Measurements from ENCODE around the gene CTU1. TPM values are rescaled to one million over a fixed set of nuclear protein-coding genes. Genes with fewer than 3 reads are reported as not detected.

The CTU1 gene
- total RNA-seq, 2 experiments from 2014 or later, result 1.4 to 1.6 TPM

DNA sequence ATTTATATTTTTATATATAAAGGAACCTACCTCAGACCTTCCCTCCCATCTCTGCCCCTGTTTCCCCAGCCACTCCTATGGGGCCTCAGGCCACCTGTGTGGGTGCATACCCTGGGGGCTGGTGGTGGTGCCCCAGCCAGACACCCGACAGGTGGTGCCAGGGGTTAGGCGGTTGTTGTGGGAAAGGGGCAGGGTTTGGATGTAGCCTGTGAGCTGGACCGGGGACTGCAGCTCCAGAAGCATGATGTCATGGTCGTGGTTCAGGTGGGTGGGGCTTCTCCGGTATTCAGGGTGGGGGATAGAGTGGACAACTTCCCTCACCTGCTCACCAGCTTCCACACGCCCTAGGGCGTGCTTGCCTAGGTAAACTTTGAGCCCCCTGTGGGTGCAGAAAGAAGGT is 48.5 kb downstream of the CTU1 start:
- Histone ChIP-seq H3K9me3 (ENCODE audit: control insufficient read depth in 1 of 2, insufficient read depth in 1 of 2, low read length in 2 of 2) (peaks cover 0 to 7% of the 10 kb centered on the region in 2 experiments), H3K36me3 (ENCODE audit: insufficient read depth, low read length) (no peaks in the 10 kb centered on the region), H3K4me3 (ENCODE audit: low read length) (no peak overlapping the region), H3K4me1 (ENCODE audit: insufficient read depth, low read length) (no peaks in the 10 kb centered on the region), H3K27ac (ENCODE audit: low read depth in 1 of 2, low read length in 2 of 2) (no peak overlapping the region), H3K27me3 (ENCODE audit: control insufficient read depth in 1 of 2, insufficient read depth in 2 of 2, low read length in 2 of 2) (peaks cover 6 to 43% of the 10 kb centered on the region in 2 experiments)
- no peak for TF ChIP-seq CTCF (IDR thresholded peaks at IDR 0.05)
- Mint-ChIP-seq H3K27ac (no peak overlapping the region), H3K36me3 (ENCODE audit: low read depth) (no peaks in the 10 kb centered on the region), H3K4me1 (ENCODE audit: low read depth) (no peaks in the 10 kb centered on the region), H3K27me3 (peaks cover 56% of the 10 kb centered on the region), H3K4me3 (no peak overlapping the region), H3K9me3 (no peaks in the 10 kb centered on the region)
- intact Hi-C loops (cut with DNase I, micrococcal nuclease), result no loop called here
- CTCF ChIA-PET, result no interaction called here
- no peak for DNase-seq
- ATAC-seq (ENCODE audit: poor library complexity), result no peak
- POLR2A ChIA-PET, result no interaction called here

DNA sequence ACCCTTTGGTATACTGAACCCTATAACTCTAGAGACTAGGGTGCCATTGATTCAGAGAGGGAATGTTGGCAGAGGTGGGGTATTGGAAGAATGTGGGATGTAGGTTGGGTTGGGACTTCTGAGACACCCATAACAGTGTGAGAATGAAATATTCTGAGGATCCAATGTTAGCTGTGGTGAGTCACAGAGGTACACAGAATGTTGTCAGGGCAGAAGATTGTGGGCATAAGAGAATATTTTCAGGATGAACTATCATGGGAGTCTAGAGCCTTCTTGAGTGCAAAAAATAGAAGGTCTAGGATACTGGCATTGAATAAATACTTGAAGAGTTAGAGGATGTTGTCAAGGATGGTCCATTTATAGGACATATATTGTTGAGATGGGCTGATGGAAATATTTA is 52.3 kb downstream of the CTU1 start:
- H3K9me3 Mint-ChIP-seq, result no peaks in the 10 kb centered on the region

More for the DNA sequence above, 52.3 kb downstream of the CTU1 start:
- ChIA-PET POLR2A (no interaction called here), CTCF (no interaction called here)
- H3K27me3 Mint-ChIP-seq, result peaks cover 44% of the 10 kb centered on the region
- Histone ChIP-seq H3K36me3 (ENCODE audit: insufficient read depth, low read length) (no peaks in the 10 kb centered on the region), H3K4me3 (ENCODE audit: low read length) (no peak overlapping the region), H3K9me3 (ENCODE audit: control insufficient read depth in 1 of 2, insufficient read depth in 1 of 2, low read length in 2 of 2) (no peaks in the 10 kb centered on the region), H3K4me1 (ENCODE audit: insufficient read depth, low read length) (no peaks in the 10 kb centered on the region), H3K27me3 (ENCODE audit: control insufficient read depth in 1 of 2, insufficient read depth in 2 of 2, low read length in 2 of 2) (peaks cover 2 to 26% of the 10 kb centered on the region in 2 experiments), H3K27ac (ENCODE audit: low read depth in 1 of 2, low read length in 2 of 2) (no peak overlapping the region)
- no peak for DNase-seq
- no peak overlapping the region for H3K27ac Mint-ChIP-seq
- H3K4me3 Mint-ChIP-seq, result no peak overlapping the region
- intact Hi-C loops (cut with DNase I, micrococcal nuclease), result no loop called here
- H3K36me3 Mint-ChIP-seq (ENCODE audit: low read depth), result no peaks in the 10 kb centered on the region
- no peak for TF ChIP-seq CTCF (IDR thresholded peaks at IDR 0.05)
- no peak for ATAC-seq (ENCODE audit: poor library complexity)
- H3K4me1 Mint-ChIP-seq (ENCODE audit: low read depth), result no peaks in the 10 kb centered on the region

Other genes starting within 250 kb of the CTU1 start
- not detected for gene KLK2, start 235.0 kb downstream of the CTU1 start, total RNA-seq
- not detected for gene KLK4, start 197.0 kb downstream of the CTU1 start, total RNA-seq
- gene KLK5, start 155.4 kb downstream of the CTU1 start, total RNA-seq, result not detected
- not detected for gene KLK6, start 138.8 kb downstream of the CTU1 start, total RNA-seq
- gene KLK7, start 124.5 kb downstream of the CTU1 start, total RNA-seq, result not detected
- gene KLK8, start 106.8 kb downstream of the CTU1 start, total RNA-seq, result not detected
- gene KLK10, start 88.7 kb downstream of the CTU1 start, total RNA-seq, result not detected
- not detected for gene KLK11, start 81.8 kb downstream of the CTU1 start, total RNA-seq
- not detected for gene KLK12, start 73.4 kb downstream of the CTU1 start, total RNA-seq
- not detected for gene KLK13, start 43.3 kb downstream of the CTU1 start, total RNA-seq
- under 1 TPM in 1 of 2 experiments, not detected in 1; 0.22 TPM for gene KLK14, start 25.5 kb downstream of the CTU1 start, total RNA-seq
- under 1 TPM; 0.36 to 0.59 TPM for gene SIGLEC9, start 16.5 kb upstream of the CTU1 start, total RNA-seq
- gene SIGLEC7, start 33.9 kb upstream of the CTU1 start, total RNA-seq, result under 1 TPM in 1 of 2 experiments, not detected in 1; 0.20 TPM
- gene CD33, start 116.7 kb upstream of the CTU1 start, total RNA-seq, result 1 to 10 TPM in 1 of 2 experiments, under 1 TPM in 1; 0.60 to 1.7 TPM
- gene SIGLECL1, start 142.7 kb upstream of the CTU1 start, total RNA-seq, result not detected
- gene IGLON5, start 203.2 kb upstream of the CTU1 start, total RNA-seq, result not detected
- gene VSIG10L, start 233.7 kb upstream of the CTU1 start, total RNA-seq, result under 1 TPM; 0.11 to 0.14 TPM